A673 (cell line): Measurements from ENCODE around the gene G6PD. TPM values are rescaled to one million over a fixed set of nuclear protein-coding genes. Genes with fewer than 3 reads are reported as not detected.
A peak's percentile ranks its signal among the peaks of the same experiment; 100 is the strongest.

ENCODE experiments used
- Bru-seq: library from RNA; stranded (reverse); fragments of 400-500 nt; gene quantifications from one replicate; lab custom pipeline; 2021; lab: Mats Ljungman, UMichigan
- BruChase-seq, 2 experiments: library from RNA; stranded (reverse); fragments of 400-500 nt; gene quantifications; one replicate each; lab custom pipeline; 2021; lab: Mats Ljungman, UMichigan
- BruUV-seq: library from RNA; stranded (reverse); fragments of 400-500 nt; replicated peaks from 2 replicates; lab custom pipeline; 2021; lab: Mats Ljungman, UMichigan
- CTCF ChIA-PET: fragments of 300-600 bp; sonication (Branson Sonifier 250); formaldehyde crosslinking; loops from one replicate; lab custom pipeline; 2022; ENCODE audit warnings: antibody characterized with exemption; lab: Charles Lee
- POLR2A ChIA-PET: fragments of 300-600 bp; sonication (Branson Sonifier 250); formaldehyde crosslinking; loops from one replicate; lab custom pipeline; 2022; ENCODE audit warnings: antibody characterized with exemption; ENCODE audit not compliant: low non-redundant PET; lab: Charles Lee
- DNase-seq: peaks from one replicate; pipeline ENCODE4 v3.0.0-alpha.2; 2015; ENCODE audit warnings: low spot score
- H3K27ac ChIP-seq: fragments of 200-600 bp; sonication (generic); 2 replicates; pipeline ENCODE4 v1.5.1; 2016; ENCODE audit warnings: mixed run types, low read depth, mild to moderate bottlenecking, mixed read lengths, antibody characterized with exemption, low read length; ENCODE audit not compliant: poor library complexity, severe bottlenecking
- H3K27me3 ChIP-seq: fragments of 200-600 bp; sonication (generic); replicated peaks from 2 replicates; pipeline ENCODE4 v1.6.1; 2017; ENCODE audit warnings: mixed run types, low read depth, mild to moderate bottlenecking, mixed read lengths, antibody characterized with exemption, low read length; ENCODE audit not compliant: insufficient read depth, poor library complexity
- H3K36me3 ChIP-seq: fragments of 200-600 bp; sonication (generic); 2 replicates; pipeline ENCODE4 v1.6.1; 2016; ENCODE audit warnings: mixed run types, mild to moderate bottlenecking, mixed read lengths, antibody characterized with exemption, low read length; ENCODE audit not compliant: insufficient read depth, poor library complexity, severe bottlenecking
- H3K4me1 ChIP-seq: fragments of 200-600 bp; sonication (generic); 2 replicates; pipeline ENCODE4 v1.6.1; 2017; ENCODE audit warnings: mixed run types, mild to moderate bottlenecking, mixed read lengths, antibody characterized with exemption, low read length; ENCODE audit not compliant: insufficient read depth, poor library complexity, severe bottlenecking
- H3K4me3 ChIP-seq: fragments of 200-600 bp; sonication (generic); 2 replicates; pipeline ENCODE4 v1.5.1; 2016; ENCODE audit warnings: low read depth, mixed run types, mild to moderate bottlenecking, mixed read lengths, low read length; ENCODE audit not compliant: poor library complexity, severe bottlenecking
- H3K9me3 ChIP-seq: fragments of 200-600 bp; sonication (generic); 2 replicates; pipeline ENCODE4 v1.6.1; 2016; ENCODE audit warnings: mixed run types, low read depth, mild to moderate bottlenecking, mixed read lengths, antibody characterized with exemption, low read length; ENCODE audit not compliant: poor library complexity, severe bottlenecking
- CTCF ChIP-seq: fragments of 300-800, 200-600 bp; sonication (generic); conservative IDR thresholded peaks from 2 replicates; pipeline ENCODE4 v1.5.1; 2017; ENCODE audit warnings: low read depth, mild to moderate bottlenecking, antibody characterized with exemption, low read length, moderate library complexity, mixed read lengths
- EZH2 ChIP-seq: fragments of 200-600 bp; sonication (generic); IDR thresholded peaks from 2 replicates; pipeline ENCODE4 v1.6.1; 2017; ENCODE audit warnings: borderline replicate concordance, low read depth, mild to moderate bottlenecking, mixed read lengths, antibody characterized with exemption, low read length; ENCODE audit not compliant: poor library complexity, severe bottlenecking
- intact Hi-C: fragments of 100-400 bp; cut with micrococcal nuclease; formaldehyde crosslinking; loops from one replicate; pipeline ENCODE4 v1.10.0; 2022; ENCODE audit not compliant: unreplicated experiment
- long read RNA-seq: library from polyadenylated mRNA; stranded (forward); transcript quantifications from one replicate; pipeline ENCODE4 v2.0.0, GENCODE V29; 2022
- total RNA-seq: library from RNA; stranded (reverse); gene quantifications from 2 replicates; pipeline ENCODE4 v1.2.3, GENCODE V29; 2021

The G6PD gene
- total RNA-seq (190 and 203 TPM in 2 replicates), Bru-seq, nascent RNA (percentile 67 among the genes with signal in this experiment), BruChase-seq, experiment 1, labeled RNA remaining after a 2-hour chase (percentile 58 among the genes with signal in this experiment), BruChase-seq, experiment 2, labeled RNA remaining after a 6-hour chase (percentile 70 among the genes with signal in this experiment)
- long read RNA-seq, transcript G6PD-211 (13 exons, 2,632 nt) = major isoform, 17 of 19 reads
- long read RNA-seq, partial matches to known transcripts = 1 of 19 reads
- long read RNA-seq, other reads (novel, unspliced or antisense) = 1 of 19 reads

- intact Hi-C loops = loop anchor here (10.0 kb wide), 1 partner anchor 198 kb away; no protein-coding TSS in a partner anchor
- peaks cover 9% of the 10 kb centered on the region for H3K36me3 ChIP-seq
- peak; percentile 75 for DNase-seq
- H3K9me3 ChIP-seq = no peaks in the 10 kb centered on the region
- ChIA-PET CTCF (interaction anchor here (0.6 kb wide), 1 partner anchor 534 kb away, joined by 4 read pairs; no protein-coding TSS in a partner anchor), POLR2A (no interaction called here)
- no TSS peak for BruUV-seq
- TF ChIP-seq CTCF (no peak), EZH2 (no peak)
- no peaks in the 10 kb centered on the region for H3K27me3 ChIP-seq
- peaks cover 23% of the 10 kb centered on the region for H3K4me1 ChIP-seq
- H3K27ac ChIP-seq = peak within 1 kb of the TSS; percentile 95
- H3K4me3 ChIP-seq = peak within 1 kb of the TSS; percentile 91
These were observed at the start of gene G6PD for GRCh38 chrX:154546354-154547244. TSS of gene G6PD (minus strand) at chrX:154546846. CDS start at chrX:154546155, 691 bp downstream.

GRCh38 chrX:154595559-154596249 lies 49.1 kb upstream of the G6PD start:
- Histone ChIP-seq H3K27ac (no peak overlapping the region), H3K27me3 (no peaks in the 10 kb centered on the region), H3K4me3 (no peak overlapping the region), H3K4me1 (peaks cover 8% of the 10 kb centered on the region), H3K36me3 (no peaks in the 10 kb centered on the region), H3K9me3 (no peaks in the 10 kb centered on the region)
- intact Hi-C loops = no loop called here
- ChIA-PET CTCF (no interaction called here), POLR2A (no interaction called here)
- no TSS peak for BruUV-seq
- DNase-seq = no peak
- TF ChIP-seq EZH2 = no peak
- TF ChIP-seq CTCF = no peak

GRCh38 chrX:154594491-154594890 lies 47.8 kb upstream of the G6PD start:
- ChIA-PET POLR2A (no interaction called here), CTCF (no interaction called here)
- Histone ChIP-seq H3K4me1 (peaks cover 8% of the 10 kb centered on the region), H3K36me3 (no peaks in the 10 kb centered on the region), H3K27me3 (no peaks in the 10 kb centered on the region), H3K9me3 (no peaks in the 10 kb centered on the region), H3K4me3 (no peak overlapping the region), H3K27ac (no peak overlapping the region)
- no peak for DNase-seq
- TF ChIP-seq EZH2 = no peak
- TF ChIP-seq CTCF = no peak
- BruUV-seq = no TSS peak
- intact Hi-C loops = no loop called here
